Head of caudate nucleus (tissue), 42 donors: ENCODE results near the gene GBGT1.
A peak's percentile ranks its signal among the peaks of the same experiment; 100 is the strongest.

Experiments used
- DNase-seq, 42 donors: peaks; one replicate each; pipeline versions ENCODE4 v3.0.0 to v3.0.0-alpha.2; 2020 to 2021; ENCODE audit warnings: mixed read lengths in 7 of 42
- intact Hi-C: fragments of 100-400 bp; cut with DNase I; formaldehyde crosslinking; loops from one replicate; pipeline ENCODE4 v1.15.0; 2022

GBGT1 gene

DNA sequence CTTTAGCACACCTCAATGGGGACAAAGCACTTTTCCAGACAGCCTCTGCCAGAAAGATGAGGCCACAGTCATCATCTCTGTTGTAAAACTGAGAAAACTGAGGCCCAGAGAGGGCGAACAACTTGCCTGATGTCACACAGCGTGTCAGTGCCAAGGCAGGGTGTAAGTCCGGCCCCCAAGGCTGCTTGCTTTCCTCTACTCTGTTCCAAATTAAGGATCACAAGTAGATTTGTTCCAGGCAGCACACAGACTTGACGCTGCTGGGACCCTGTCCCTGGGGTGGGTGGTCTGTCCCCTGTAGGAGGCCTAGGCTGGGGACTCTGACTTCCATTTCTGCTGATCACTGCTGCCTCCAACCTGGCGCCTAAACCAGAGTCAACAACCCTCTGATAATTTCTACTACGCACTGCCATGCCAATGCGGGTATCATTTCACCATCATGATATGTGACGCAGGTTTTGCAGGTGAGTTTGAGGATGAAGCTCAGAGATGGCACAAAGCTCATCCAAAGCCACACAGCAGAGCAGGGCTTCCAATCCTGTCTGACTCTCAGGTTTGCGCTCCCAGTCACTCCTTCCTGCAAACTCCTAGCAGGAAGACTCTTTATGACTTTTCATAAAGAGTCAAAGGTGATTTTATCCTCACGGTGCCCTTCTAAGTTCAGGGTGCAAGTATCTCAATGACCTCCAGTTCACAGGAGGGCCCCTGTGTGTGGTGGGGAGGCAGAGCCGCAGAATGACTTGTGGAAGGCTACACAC is 29.1 kb downstream of the GBGT1 start:
- intact Hi-C loops: no loop called here
- no peak for DNase-seq

DNA sequence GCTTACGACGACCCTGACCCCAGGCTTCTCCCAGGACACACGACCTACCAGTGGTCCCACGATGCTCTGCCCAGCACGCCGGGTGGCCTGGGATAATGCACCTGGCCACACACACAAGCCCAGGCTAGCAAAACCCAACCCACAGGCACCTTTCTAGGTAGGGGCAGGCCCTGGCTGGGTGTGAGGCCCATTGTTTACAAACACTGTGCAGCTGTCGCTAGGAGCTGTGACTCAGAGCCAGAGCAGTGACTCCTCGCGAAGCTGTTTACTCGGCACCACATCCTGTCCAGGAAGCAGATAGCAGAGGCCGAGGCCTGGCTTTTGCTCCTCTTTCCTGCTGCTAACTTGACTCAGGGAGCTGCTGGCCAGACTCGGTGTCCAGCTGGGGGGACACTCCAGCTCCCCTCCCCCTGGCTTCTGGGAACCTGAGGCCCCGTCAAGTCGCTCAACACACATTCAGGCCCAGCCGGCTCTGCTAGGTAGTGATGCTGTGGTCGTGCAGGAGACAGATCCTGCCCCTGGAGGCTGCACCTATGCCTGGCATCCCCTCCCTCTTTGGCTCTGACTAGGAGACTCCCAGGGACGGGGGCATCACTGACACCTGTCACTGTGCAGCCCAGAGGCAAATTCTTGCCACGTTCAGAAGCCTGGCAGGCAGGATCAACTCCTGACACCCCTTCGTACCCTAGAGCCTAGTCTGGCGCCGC is 29.9 kb downstream of the GBGT1 start:
- peak in 38 of 42 donors; percentile 58 to 94 (median 82) for DNase-seq
- intact Hi-C loops: loop anchor here (1.0 kb wide), 1 partner anchor 15 kb away; no protein-coding TSS in a partner anchor

DNA sequence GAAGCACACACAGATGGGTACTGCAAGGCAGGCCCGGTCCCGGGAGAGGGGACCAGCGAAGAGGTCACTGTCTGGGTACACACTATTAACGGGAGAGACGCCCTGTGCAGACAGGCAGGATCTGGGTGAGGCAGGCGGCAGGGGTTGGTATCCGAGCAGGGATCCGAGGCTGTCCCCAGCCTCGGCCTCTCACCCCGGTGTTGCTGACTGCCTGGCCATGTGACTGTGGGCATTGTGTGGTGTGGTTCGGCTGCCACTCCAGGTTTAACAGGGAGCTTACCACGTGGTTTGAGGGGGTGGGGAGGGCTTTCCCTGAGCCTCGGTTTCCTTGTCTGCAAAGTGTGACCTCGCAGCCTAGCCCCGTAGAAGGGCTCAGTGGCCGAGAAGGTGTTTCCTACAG is 31.5 kb downstream of the GBGT1 start:
- intact Hi-C loops: no loop called here
- peak in 13 of 42 donors; percentile 6 to 74 (median 57) for DNase-seq

DNA sequence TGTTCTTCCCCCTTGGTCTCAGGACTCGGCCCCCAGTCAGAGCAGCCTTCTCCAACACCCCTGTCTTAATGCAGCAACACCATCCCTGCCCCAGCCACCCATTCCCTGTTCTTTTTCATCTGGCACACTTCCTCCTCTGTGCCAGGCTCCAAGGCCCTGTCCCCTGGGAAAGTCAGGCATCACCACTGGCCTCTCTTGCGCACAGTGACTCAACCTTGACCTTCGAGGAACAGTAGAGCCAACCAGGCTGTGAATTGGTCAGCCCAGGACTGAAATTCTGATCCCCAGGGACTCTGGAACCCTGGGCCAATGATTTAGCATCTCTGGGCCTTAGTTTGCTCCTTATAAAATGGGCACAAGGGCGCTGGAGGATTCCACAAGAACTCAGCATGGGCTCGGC is 32.2 kb downstream of the GBGT1 start:
- intact Hi-C loops: no loop called here
- DNase-seq: no peak

DNA sequence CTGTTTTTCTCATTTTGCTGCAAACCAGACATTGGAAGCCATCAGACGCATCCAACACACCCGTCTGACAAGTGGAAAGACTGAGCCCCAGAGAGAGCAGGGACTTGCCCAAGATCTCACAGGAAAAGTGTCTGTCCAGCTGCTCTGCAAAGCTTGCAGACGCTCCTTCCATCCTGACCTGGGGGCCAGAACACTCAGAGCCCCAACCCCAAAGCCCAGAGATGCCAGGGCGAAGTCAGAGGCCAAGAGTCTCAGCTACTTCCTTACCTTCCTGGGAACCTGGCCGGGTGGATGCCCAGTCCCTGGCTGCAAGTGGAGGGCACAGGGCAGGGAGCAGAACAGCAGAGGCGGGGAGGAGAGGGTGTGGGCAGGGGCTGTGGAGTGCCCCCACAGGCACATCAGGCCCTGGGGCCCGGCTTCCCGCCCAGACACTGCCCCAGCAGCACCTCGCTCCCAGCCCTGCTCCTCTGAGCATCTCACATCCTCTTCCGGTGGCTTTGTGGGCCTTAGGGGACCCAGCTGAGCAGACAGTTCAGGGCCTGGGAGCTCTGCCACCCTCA is 32.9 kb downstream of the GBGT1 start:
- intact Hi-C loops: no loop called here
- DNase-seq: peak in 1 of 42 donors; percentile 2

DNA sequence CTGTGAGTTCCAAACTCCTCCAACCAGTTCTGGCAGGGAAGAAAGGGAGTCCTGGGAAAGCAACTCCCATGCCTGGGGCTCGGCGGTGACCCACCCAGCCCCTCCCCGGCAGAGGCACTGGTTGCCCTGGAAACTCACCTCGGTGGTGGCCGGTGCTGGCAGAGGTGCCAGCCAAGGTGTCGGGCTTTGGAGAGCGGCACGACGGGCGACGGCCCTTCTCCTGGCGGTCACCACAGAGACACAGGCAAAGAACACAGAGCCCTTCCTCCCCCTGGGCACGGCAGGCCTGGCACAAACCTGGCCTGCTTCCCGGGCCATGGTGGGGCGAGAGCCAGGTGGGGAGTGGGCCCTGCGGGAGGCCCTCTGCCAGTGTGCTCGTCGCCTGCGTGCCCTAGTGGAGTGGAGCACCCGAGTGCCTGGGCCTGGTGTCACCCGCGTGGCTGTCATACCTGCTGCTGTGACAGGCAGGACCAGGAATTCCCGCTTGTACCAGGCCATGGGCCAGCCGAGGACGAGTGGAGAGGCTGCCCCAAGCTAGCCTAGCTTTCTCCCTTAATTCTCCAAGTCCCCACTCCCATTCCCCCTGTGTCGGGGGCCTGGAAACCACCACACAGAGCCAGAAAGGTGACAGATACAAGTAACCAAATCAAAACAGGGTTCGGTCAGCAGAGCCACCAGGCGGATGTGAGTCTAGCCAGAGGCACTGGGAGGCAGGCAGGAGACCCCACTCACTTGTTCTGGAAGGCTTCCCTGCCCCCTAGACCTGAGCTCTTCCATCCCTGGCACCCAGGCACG is 34.5 kb downstream of the GBGT1 start:
- peak in 13 of 42 donors; percentile 4 to 77 (median 53) for DNase-seq
- intact Hi-C loops: no loop called here

DNA sequence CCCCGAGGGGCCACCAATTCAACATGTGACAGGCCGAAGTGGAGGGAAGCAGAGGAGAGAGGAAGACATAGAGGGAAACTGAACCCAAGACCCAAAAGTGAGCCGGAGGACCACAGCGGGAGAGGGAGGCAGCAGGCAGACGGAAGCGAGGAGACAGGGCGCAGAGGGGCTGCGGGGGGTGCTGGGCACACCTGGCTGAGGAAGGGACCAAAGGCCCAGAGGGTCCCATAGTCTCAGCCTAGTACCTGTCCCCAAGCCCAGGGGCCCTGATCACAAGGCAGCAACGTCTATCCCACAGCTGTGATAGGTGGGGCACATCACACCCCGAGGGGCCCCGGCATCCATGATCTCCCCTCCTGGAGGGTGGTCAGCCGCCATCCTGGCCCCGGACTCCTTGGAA is 35.6 kb downstream of the GBGT1 start:
- intact Hi-C loops: no loop called here
- no peak for DNase-seq

DNA sequence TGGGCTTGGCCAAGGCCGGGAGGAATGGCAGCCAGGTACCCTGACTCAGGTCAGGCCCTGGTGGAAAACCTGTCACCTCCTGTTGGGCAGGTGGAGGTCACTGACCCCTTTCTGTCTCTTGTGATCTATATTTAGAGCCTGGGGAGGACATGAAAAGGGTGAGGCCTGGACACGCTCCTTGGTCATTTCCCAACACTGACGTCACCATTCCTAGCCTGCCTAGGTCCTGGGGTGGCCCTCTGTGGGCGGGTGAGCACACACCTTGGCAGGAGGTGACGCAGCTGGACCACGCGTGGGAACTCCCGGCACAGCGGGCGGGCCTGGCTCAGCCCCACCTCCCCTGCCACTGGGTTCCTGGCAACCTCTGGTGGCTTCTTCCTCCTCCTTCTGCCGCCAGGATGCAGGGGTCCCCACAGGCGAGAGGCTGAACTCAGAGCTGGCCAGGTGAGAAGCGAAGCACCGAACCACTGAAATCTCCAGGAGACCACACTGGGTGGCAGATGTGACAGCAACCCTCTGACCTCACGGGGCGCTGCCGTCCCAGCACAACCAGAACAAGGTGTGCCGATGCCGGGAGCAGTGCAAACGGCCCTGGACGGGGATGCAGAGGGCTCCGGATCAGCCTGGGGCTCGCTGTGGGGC is 36.3 kb downstream of the GBGT1 start:
- intact Hi-C loops: no loop called here
- no peak for DNase-seq

DNA sequence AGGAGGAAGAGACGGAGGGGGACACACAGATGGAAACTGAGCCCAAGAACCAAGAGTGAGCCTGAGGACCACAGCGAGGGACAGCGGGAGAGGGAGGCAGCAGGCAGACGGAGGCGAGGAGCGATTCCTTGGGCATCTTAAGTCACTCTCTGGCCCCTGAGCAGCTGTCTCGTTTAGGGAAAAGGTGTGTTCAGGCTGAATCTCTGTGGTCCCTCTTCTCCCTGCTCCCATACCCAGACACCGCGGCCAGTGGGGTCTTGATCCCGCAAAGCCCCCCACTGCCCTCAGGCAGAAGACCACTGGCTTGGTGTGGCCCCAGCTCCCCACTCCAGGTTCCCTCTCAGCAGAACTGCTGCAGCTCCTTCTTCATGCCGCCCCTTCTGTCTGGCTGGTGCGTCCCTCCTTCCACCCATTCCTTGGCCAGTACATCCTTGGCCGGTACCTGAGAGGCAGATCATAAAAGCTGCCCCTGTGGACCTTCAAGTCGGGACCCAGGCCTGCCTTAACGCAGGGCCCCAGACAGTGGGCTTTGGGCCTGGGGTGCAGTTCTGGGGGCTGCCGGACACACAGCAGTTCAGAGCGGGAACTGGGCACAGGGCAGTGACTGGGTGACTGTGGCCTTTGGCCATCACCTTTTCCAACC is 36.9 kb downstream of the GBGT1 start:
- intact Hi-C loops: no loop called here
- no peak for DNase-seq

DNA sequence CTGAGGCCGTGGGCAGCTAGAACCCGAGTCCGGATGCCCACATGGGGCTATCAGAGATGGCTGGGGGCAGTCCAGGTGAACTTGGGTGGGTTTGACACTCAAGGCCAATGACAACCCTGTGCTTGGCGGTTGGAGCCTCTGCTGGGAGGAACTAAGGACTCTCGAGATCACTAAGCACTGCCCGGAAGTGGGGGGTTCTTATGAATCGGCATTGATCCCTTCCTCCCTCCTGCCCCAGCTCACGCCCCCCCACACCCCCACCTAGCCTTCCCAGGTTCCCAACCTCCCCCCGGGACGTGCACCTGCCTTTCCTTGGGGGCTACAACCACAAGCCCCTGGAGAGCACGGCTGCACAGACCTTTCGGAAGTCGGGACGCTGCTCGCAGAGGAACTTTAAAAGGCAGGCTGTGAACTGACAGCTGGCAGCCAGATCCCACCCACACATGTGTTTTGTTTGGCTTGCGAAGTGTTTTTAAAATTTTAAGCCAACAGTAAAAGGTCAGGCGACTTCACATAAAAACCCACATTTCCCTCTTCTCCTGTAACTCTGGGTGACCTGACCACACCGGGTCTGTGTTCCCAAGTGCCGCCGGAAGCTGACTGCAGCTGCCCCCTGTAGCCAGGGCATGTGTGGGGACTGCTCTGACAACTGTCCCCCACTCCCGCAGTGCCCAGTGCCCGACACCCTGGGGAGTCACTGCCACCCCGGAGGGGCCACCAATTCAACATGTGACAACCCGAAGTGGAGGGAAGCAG is 37.6 kb downstream of the GBGT1 start:
- intact Hi-C loops: no loop called here
- DNase-seq: peak in 2 of 42 donors; percentile 51 to 70

DNA sequence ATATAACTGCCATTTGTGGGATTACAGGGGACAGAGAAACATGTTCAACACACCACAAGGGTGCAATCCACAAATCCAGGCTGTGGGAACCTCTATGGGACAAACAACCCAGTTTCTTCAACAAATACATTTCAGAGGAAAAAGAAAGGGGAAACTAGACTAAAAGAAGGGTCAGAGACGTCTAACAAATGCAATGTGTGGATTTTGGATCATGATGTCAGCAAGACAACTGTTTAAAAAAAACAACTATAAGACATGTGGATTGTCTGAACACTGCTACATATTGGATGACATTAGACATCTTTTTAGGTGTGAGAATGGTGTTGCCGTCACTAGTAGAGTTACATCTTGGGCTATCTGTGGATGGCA is 38.8 kb downstream of the GBGT1 start:
- no peak for DNase-seq
- intact Hi-C loops: no loop called here

DNA sequence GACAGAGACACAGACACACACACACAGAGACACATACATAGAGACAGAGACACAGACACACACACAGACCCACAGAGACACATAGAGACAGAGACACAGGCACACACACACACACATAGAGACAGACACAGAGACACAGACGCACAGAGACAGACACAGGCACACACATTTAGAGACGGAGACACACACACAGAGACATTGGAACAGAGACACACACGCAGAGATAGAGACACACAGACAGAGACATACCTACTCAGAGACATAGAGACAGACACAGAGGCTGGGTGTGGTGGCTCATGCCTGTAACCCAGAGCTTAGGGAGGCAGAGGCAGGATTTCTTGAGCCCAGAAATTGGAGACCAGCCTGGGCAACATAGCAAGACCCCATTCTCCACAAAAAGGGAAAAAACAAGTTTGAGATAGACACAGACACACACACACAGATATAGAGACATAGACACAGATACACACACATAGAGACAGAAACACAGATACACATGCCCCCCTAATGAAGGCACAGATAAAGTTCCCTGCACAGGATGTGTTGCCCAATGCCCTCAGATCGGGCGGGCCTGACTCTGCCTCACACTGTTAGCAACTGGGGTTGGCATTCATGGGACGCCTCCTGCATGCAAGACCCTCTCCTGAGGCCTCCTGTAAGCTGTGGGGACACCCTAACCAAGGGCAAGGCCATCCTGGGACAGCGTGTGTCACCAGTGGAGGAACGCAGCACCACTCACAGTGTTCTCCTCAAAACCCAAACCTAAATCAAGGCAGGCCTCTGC is 39.4 kb downstream of the GBGT1 start:
- no peak for DNase-seq
- intact Hi-C loops: no loop called here

DNA sequence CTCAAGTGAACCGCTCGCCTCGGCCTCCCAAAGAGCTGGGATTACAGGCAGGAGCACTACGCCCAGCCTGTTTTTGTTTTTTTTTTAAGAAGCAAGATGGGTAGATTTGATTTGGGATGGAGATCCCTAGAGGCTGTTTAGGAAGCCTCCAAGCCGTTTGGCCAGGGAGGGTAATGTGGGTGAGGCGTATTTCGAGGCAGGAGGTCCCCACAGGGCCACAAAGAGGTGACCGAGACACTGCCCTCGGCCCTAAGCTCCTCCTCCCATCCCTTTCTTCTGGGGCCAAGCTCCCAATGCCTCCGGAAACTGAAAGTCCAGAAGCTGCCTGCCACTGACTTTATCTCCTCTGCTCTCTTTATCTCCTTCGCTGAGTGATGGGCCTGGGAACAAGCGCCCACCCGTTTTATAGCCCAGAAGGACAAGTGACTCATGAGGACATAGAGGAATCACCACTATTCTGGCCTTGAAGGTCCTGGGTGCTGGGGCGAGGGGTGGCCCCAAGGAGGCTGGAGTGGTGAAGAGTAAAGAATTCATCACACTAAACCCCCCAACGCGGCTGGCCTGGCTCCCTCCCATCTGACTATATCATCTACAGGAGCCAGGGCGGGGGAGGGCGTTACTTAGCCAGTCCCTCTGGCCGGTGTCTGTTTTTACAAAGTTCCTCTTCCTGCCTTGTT is 40.6 kb downstream of the GBGT1 start:
- no peak for DNase-seq
- intact Hi-C loops: no loop called here

DNA sequence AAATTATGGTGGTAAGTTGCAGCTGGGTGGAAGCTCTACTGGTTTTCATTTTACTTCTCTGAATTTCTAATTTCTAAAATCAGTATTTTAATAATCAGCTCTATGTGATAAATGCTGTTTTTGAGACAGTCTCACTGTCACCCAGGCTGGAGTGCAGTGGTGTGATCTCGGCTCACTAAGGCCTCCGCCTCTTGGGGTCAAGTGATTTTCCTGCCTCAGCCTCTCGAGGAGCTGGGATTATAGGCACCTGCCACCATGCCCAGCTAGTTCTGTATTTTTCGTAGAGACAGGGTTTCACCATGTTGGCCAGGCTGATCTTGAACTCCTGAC is 41.1 kb downstream of the GBGT1 start:
- intact Hi-C loops: no loop called here
- no peak for DNase-seq

DNA sequence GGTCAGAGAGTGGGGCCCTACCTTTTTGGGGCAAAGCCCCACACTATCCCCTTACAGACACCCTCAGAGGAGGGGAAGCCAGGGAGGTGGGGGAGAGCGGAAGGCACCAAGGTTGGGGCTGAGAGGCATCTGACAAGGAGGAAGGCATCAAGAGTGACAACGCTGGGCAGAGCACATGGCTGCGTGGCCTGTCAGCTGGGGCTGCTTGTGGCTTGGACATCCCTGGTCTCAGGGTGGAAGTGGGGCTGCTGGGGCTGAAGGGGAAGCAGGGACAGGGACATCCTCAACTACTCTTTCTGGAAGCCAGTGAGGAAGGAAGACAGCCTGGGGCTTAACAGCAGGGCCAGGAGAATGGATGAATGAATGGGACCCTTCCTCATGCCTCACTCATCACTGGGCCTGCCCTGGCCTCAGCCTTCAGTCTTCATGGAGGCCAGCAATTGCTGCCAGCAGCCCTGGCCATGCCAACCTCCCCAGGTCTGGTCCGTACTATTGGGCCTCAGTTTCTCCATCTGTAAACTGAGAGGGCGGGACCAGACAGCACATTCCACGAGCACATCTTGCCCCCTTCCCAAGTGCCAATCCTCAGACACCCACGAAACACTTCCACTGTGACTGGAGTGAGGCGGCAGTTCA is 41.7 kb downstream of the GBGT1 start:
- peak in 16 of 42 donors; percentile 39 to 68 (median 50) for DNase-seq
- intact Hi-C loops: no loop called here

DNA sequence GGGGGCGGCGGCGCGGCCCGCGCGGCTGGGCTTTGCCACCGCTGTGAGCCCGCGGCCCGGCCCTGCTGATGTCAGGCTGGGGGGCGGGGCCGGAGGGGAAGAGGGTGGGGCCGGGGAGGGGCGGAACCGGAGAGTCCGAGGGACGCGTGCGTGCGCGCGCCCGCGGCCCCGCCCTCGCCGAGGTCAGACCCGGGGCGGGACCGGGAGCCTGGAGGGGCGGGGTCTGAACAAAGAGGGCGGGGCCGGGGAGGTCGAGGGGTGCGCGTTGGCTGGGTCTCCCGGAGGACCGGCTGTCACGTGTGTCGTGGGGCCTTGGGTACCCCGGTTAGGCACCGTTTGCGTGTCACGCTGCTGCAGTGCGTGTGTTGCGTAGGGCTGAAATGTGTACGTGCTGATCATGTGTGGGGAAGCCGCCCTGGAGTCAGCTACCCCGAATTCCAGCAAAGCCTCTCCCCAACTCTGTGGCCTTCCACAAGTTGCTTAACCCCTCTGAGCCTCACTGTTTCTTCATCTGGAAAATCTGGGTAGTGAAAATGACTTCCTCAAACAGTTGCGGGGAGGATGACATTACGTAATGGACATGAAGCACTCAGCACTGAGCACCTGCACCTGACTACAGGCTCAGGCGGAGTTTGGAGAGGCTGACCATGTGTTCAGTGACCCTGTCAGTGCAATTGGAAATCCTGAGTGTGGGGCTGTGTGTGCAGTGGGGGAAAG is 42.4 kb downstream of the GBGT1 start, which contains the start of gene RALGDS:
RALGDS (minus strand) TSS at position 43 of the 717 bp plus-strand sequence. CDS start 86 bp downstream, outside the sequence.
- peak; percentile 82 to 98 (median 94) for DNase-seq
- intact Hi-C loops: no loop called here
